ENCODE results near the gene TFAP2E.

The TFAP2E gene

GRCh38 chr1:35623832-35624231, 50.7 kb downstream of the TFAP2E start:
- H3K79me1 ChIP-seq (ENCODE audit: low read length), result no peaks in the 10 kb centered on the region
- H3K4me1 ChIP-seq (ENCODE audit: control insufficient read depth in 1 of 2, insufficient read depth in 2 of 2, low read length in 2 of 2), result no peaks in the 10 kb centered on the region
- no peaks in the 10 kb centered on the region for H3K27me3 ChIP-seq (ENCODE audit: insufficient read depth, low read length)
- H3K14ac ChIP-seq (ENCODE audit: low read length), result no peak overlapping the region
- H2AFZ ChIP-seq (ENCODE audit: insufficient read depth, low read length, poor library complexity), result no peak overlapping the region
- no peaks in the 10 kb centered on the region for H3K9me3 ChIP-seq (ENCODE audit: insufficient read depth, low read depth, low read length)
- DNase-seq, result no peak
- no peak overlapping the region for H2AK5ac ChIP-seq (ENCODE audit: low read length)
- H3K4ac ChIP-seq (ENCODE audit: low read depth, low read length), result no peak overlapping the region
- H2BK120ac ChIP-seq (ENCODE audit: insufficient read depth, low read length, poor library complexity), result no peak overlapping the region
- H4K8ac ChIP-seq (ENCODE audit: low read depth, low read length), result no peak overlapping the region
- no peak overlapping the region for H3K9ac ChIP-seq (ENCODE audit: low read length)
- no peak overlapping the region for H3K23ac ChIP-seq (ENCODE audit: low read length)
- no peak overlapping the region for H3K4me3 ChIP-seq (ENCODE audit: low read depth, low read length)
- H2BK5ac ChIP-seq (ENCODE audit: low read depth, low read length, poor library complexity), result no peak overlapping the region
- H3K4me2 ChIP-seq (ENCODE audit: low read length), result no peak overlapping the region
- H4K91ac ChIP-seq (ENCODE audit: low read depth, low read length), result no peak overlapping the region
- peaks cover 15 to 27% of the 10 kb centered on the region in 2 experiments for H3K36me3 ChIP-seq (ENCODE audit: control insufficient read depth in 1 of 2, insufficient read depth in 2 of 2, low read length in 2 of 2)
- H2BK12ac ChIP-seq (ENCODE audit: low read length), result no peak overlapping the region
- no peak overlapping the region for H4K12ac ChIP-seq (ENCODE audit: low read depth, low read length)
- H3K27ac ChIP-seq (ENCODE audit: low read depth, low read length), result no peak overlapping the region
- no peaks in the 10 kb centered on the region for H3K79me2 ChIP-seq (ENCODE audit: control insufficient read depth, insufficient read depth, low read length, poor library complexity)
- H3K18ac ChIP-seq (ENCODE audit: low read length), result no peak overlapping the region

- H3K4ac ChIP-seq (ENCODE audit: low read depth, low read length), result no peak overlapping the region
- no peak overlapping the region for H3K18ac ChIP-seq (ENCODE audit: low read length)
- no peak overlapping the region for H2AK5ac ChIP-seq (ENCODE audit: low read length)
- no peak overlapping the region for H4K8ac ChIP-seq (ENCODE audit: low read depth, low read length)
- H3K9me3 ChIP-seq (ENCODE audit: insufficient read depth, low read depth, low read length), result no peaks in the 10 kb centered on the region
- no peak overlapping the region for H4K91ac ChIP-seq (ENCODE audit: low read depth, low read length)
- H2BK12ac ChIP-seq (ENCODE audit: low read length), result no peak overlapping the region
- H3K9ac ChIP-seq (ENCODE audit: low read length), result no peak overlapping the region
- H4K12ac ChIP-seq (ENCODE audit: low read depth, low read length), result no peak overlapping the region
- H2AFZ ChIP-seq (ENCODE audit: insufficient read depth, low read length, poor library complexity), result no peak overlapping the region
- DNase-seq, result no peak
- H3K23ac ChIP-seq (ENCODE audit: low read length), result no peak overlapping the region
- H3K14ac ChIP-seq (ENCODE audit: low read length), result no peak overlapping the region
- no peak overlapping the region for H3K4me3 ChIP-seq (ENCODE audit: low read depth, low read length)
- no peaks in the 10 kb centered on the region for H3K4me1 ChIP-seq (ENCODE audit: control insufficient read depth in 1 of 2, insufficient read depth in 2 of 2, low read length in 2 of 2)
- H3K36me3 ChIP-seq (ENCODE audit: control insufficient read depth in 1 of 2, insufficient read depth in 2 of 2, low read length in 2 of 2), result peaks cover 22 to 29% of the 10 kb centered on the region in 2 experiments
- no peaks in the 10 kb centered on the region for H3K79me1 ChIP-seq (ENCODE audit: low read length)
- no peak overlapping the region for H3K27ac ChIP-seq (ENCODE audit: low read depth, low read length)
- no peak overlapping the region for H3K4me2 ChIP-seq (ENCODE audit: low read length)
- H2BK5ac ChIP-seq (ENCODE audit: low read depth, low read length, poor library complexity), result no peak overlapping the region
- WGBS (ENCODE audit: extremely low coverage, insufficient coverage, insufficient read length), result no CpG with 5 or more reads among the region's 2 CpGs
- H3K79me2 ChIP-seq (ENCODE audit: control insufficient read depth, insufficient read depth, low read length, poor library complexity), result no peaks in the 10 kb centered on the region
- no peak overlapping the region for H2BK120ac ChIP-seq (ENCODE audit: insufficient read depth, low read length, poor library complexity)
- no peaks in the 10 kb centered on the region for H3K27me3 ChIP-seq (ENCODE audit: insufficient read depth, low read length)
Measured at GRCh38 chr1:35629051-35629450, 55.9 kb downstream of the TFAP2E start.

- no peaks in the 10 kb centered on the region for H3K79me2 ChIP-seq (ENCODE audit: control insufficient read depth, insufficient read depth, low read length, poor library complexity)
- no peak overlapping the region for H3K18ac ChIP-seq (ENCODE audit: low read length)
- no peak overlapping the region for H3K27ac ChIP-seq (ENCODE audit: low read depth, low read length)
- H2BK12ac ChIP-seq (ENCODE audit: low read length), result no peak overlapping the region
- H3K27me3 ChIP-seq (ENCODE audit: insufficient read depth, low read length), result no peaks in the 10 kb centered on the region
- no peak overlapping the region for H2AFZ ChIP-seq (ENCODE audit: insufficient read depth, low read length, poor library complexity)
- H3K14ac ChIP-seq (ENCODE audit: low read length), result no peak overlapping the region
- H3K9me3 ChIP-seq (ENCODE audit: insufficient read depth, low read depth, low read length), result no peaks in the 10 kb centered on the region
- H3K4ac ChIP-seq (ENCODE audit: low read depth, low read length), result no peak overlapping the region
- H3K4me1 ChIP-seq (ENCODE audit: control insufficient read depth in 1 of 2, insufficient read depth in 2 of 2, low read length in 2 of 2), result no peaks in the 10 kb centered on the region
- no peak overlapping the region for H3K4me3 ChIP-seq (ENCODE audit: low read depth, low read length)
- no peak overlapping the region for H2BK120ac ChIP-seq (ENCODE audit: insufficient read depth, low read length, poor library complexity)
- peaks cover 27 to 42% of the 10 kb centered on the region in 2 experiments for H3K36me3 ChIP-seq (ENCODE audit: control insufficient read depth in 1 of 2, insufficient read depth in 2 of 2, low read length in 2 of 2)
- no peak overlapping the region for H4K12ac ChIP-seq (ENCODE audit: low read depth, low read length)
- no peaks in the 10 kb centered on the region for H3K79me1 ChIP-seq (ENCODE audit: low read length)
- DNase-seq, result no peak
- no peak overlapping the region for H3K4me2 ChIP-seq (ENCODE audit: low read length)
- no peak overlapping the region for H3K23ac ChIP-seq (ENCODE audit: low read length)
- no peak overlapping the region for H4K8ac ChIP-seq (ENCODE audit: low read depth, low read length)
- no peak overlapping the region for H2AK5ac ChIP-seq (ENCODE audit: low read length)
- no peak overlapping the region for H2BK5ac ChIP-seq (ENCODE audit: low read depth, low read length, poor library complexity)
- no CpG with 5 or more reads among the region's 3 CpGs for whole genome bisulfite sequencing (ENCODE audit: extremely low coverage, insufficient coverage, insufficient read length)
- H4K91ac ChIP-seq (ENCODE audit: low read depth, low read length), result no peak overlapping the region
- H3K9ac ChIP-seq (ENCODE audit: low read length), result no peak overlapping the region
Measured at GRCh38 chr1:35631396-35631795, 58.3 kb downstream of the TFAP2E start.

GRCh38 chr1:35633547-35633946, 60.4 kb downstream of the TFAP2E start:
- Histone ChIP-seq H2BK12ac (ENCODE audit: low read length) (no peak overlapping the region), H2AFZ (ENCODE audit: insufficient read depth, low read length, poor library complexity) (no peak overlapping the region), H2AK5ac (ENCODE audit: low read length) (no peak overlapping the region), H3K4me3 (ENCODE audit: low read depth, low read length) (no peak overlapping the region), H3K27ac (ENCODE audit: low read depth, low read length) (no peak overlapping the region), H3K4me1 (ENCODE audit: control insufficient read depth in 1 of 2, insufficient read depth in 2 of 2, low read length in 2 of 2) (no peaks in the 10 kb centered on the region), H4K12ac (ENCODE audit: low read depth, low read length) (no peak overlapping the region), H3K79me1 (ENCODE audit: low read length) (no peaks in the 10 kb centered on the region), H3K9ac (ENCODE audit: low read length) (no peak overlapping the region), H3K4me2 (ENCODE audit: low read length) (no peak overlapping the region), H3K4ac (ENCODE audit: low read depth, low read length) (no peak overlapping the region), H4K91ac (ENCODE audit: low read depth, low read length) (no peak overlapping the region), H3K9me3 (ENCODE audit: insufficient read depth, low read depth, low read length) (no peaks in the 10 kb centered on the region), H3K14ac (ENCODE audit: low read length) (no peak overlapping the region), H4K8ac (ENCODE audit: low read depth, low read length) (no peak overlapping the region), H3K23ac (ENCODE audit: low read length) (no peak overlapping the region), H3K18ac (ENCODE audit: low read length) (no peak overlapping the region), H3K36me3 (ENCODE audit: control insufficient read depth in 1 of 2, insufficient read depth in 2 of 2, low read length in 2 of 2) (peaks cover 21 to 37% of the 10 kb centered on the region in 2 experiments), H3K79me2 (ENCODE audit: control insufficient read depth, insufficient read depth, low read length, poor library complexity) (no peaks in the 10 kb centered on the region), H3K27me3 (ENCODE audit: insufficient read depth, low read length) (no peaks in the 10 kb centered on the region), H2BK120ac (ENCODE audit: insufficient read depth, low read length, poor library complexity) (no peak overlapping the region), H2BK5ac (ENCODE audit: low read depth, low read length, poor library complexity) (no peak overlapping the region)
- peak; percentile 6 to 90 for DNase-seq
